Head of caudate nucleus (tissue), 42 donors: ENCODE results near the gene IMP4.
A peak's percentile ranks its signal among the peaks of the same experiment; 100 is the strongest.

Source experiments
- DNase-seq, 42 donors: peaks; one replicate each; pipeline versions ENCODE4 v3.0.0 to v3.0.0-alpha.2; 2020 to 2021; ENCODE audit warnings: mixed read lengths in 7 of 42
- intact Hi-C: fragments of 100-400 bp; cut with DNase I; formaldehyde crosslinking; loops from one replicate; pipeline ENCODE4 v1.15.0; 2022

IMP4 gene

GRCh38 chr2:130388221-130388907 is 45.7 kb downstream of the IMP4 start:
- peak in 22 of 42 donors; percentile 20 to 80 (median 58) for DNase-seq

DNA sequence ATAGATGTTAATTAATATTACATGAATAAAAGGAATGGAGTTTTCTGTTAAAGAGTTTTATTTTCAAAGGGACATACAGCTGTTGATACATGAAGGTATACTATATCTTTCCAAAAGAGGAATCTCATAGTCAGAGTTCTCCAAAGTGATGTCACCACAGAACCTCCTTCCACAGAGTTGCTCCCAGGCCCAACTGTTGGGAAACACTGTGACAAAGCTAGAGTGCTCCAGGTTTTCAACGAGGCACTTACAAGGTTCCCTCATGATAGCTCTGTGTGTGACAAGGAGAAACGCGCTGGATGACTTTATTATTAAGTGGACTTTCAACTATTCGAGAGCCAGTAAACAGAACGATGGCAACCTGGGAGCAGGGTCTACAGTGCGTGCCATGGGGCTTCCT is 46.7 kb downstream of the IMP4 start:
- peak in 1 of 42 donors; percentile 27 for DNase-seq
- intact Hi-C loops, result no loop called here

More at GRCh38 chr2:130388221-130388907, 45.7 kb downstream of the IMP4 start:
- intact Hi-C loops, result no loop called here

DNA sequence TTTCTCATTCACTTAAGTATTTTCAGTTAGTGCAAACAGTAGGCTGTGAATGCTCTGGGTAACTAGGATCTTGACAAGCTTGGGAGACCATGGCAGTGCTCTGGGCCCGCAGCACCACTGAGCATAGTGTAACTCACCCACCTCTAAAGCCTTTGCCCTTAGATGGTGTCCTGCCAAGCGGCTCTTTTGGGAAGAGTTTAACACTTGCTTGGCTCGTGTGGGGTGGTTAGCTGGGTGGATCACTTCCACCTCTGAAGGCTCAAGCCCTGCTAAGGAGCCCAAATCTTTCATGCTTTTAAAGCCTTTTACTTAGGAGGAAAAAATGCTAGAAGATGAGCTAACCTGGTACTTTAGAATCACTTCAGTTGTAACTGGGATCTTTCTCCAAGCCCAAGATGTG is 47.1 kb downstream of the IMP4 start:
- DNase-seq, result peak in 2 of 42 donors; percentile 5 to 27
- intact Hi-C loops, result no loop called here

GRCh38 chr2:130390460-130391057 is 47.9 kb downstream of the IMP4 start:
- intact Hi-C loops, result no loop called here
- peak in 11 of 42 donors; percentile 7 to 61 (median 38) for DNase-seq

- intact Hi-C loops, result no loop called here
- peak; percentile 61 to 93 (median 83) for DNase-seq
These were observed 48.6 kb downstream of the IMP4 start for GRCh38 chr2:130391058-130391871.

GRCh38 chr2:130391872-130392670 is 49.4 kb downstream of the IMP4 start:
- intact Hi-C loops, result no loop called here
- DNase-seq, result peak in 31 of 42 donors; percentile 32 to 78 (median 52)

DNA sequence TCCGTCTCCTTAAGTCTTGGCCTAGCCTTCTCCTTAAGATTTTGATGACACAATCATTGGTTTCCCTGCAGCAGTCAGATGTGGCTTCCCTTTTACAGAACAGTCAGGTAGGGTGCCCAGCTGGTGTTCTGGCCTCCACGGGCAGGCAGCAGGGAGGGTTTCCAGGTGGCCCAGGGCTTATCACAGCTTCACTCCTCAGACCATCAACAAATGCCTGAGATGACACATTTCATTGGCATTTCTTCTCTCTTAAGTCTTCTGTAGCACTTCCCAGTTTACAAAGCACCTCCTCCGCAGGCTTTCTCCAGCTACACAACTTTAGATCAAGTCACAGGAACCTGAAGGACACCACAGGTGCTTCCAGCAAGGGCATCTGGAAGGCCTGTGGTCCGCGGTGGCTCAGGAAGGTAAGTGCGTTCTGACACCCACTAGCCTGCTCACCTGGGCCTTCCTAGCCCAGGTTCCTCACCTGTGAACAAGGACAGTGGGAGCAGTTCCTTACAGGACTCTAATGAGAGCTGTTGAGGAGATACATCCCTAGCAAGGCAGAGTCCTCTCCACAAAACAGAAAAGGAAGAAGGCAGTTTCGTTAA is 50.7 kb downstream of the IMP4 start:
- intact Hi-C loops, result no loop called here
- peak in 1 of 42 donors; percentile 23 for DNase-seq
